Glutamatergic neuron (in vitro differentiated cells): ENCODE measurements around the gene ARL6IP4. TPM values are rescaled to one million over a fixed set of nuclear protein-coding genes. Genes with fewer than 3 reads are reported as not detected.
A peak's percentile ranks its signal among the peaks of the same experiment; 100 is the strongest.

Experiments used
- DNase-seq: peaks from one replicate; pipeline ENCODE4 v3.0.0; 2022
- H3K27ac Mint-ChIP-seq: one replicate; pipeline ENCODE4 v1.8.0; 2020; ENCODE audit warnings: mild to moderate bottlenecking, mixed read lengths, inconsistent platforms; ENCODE audit not compliant: unreplicated experiment
- H3K27me3 Mint-ChIP-seq: one replicate; pipeline ENCODE4 v1.8.0; 2020; ENCODE audit warnings: mild to moderate bottlenecking, moderate library complexity, mixed read lengths, inconsistent platforms; ENCODE audit not compliant: unreplicated experiment
- H3K36me3 Mint-ChIP-seq: one replicate; pipeline ENCODE4 v1.8.0; 2020; ENCODE audit warnings: mild to moderate bottlenecking, mixed read lengths, inconsistent platforms; ENCODE audit not compliant: unreplicated experiment
- H3K4me1 Mint-ChIP-seq: one replicate; pipeline ENCODE4 v1.8.0; 2020; ENCODE audit warnings: mild to moderate bottlenecking, low read depth, mixed read lengths, inconsistent platforms; ENCODE audit not compliant: unreplicated experiment
- H3K4me3 Mint-ChIP-seq: one replicate; pipeline ENCODE4 v1.8.0; 2020; ENCODE audit warnings: mild to moderate bottlenecking, mixed read lengths, inconsistent platforms; ENCODE audit not compliant: unreplicated experiment
- H3K9me3 Mint-ChIP-seq: one replicate; pipeline ENCODE4 v1.8.0; 2020; ENCODE audit warnings: mild to moderate bottlenecking, moderate library complexity, mixed read lengths, inconsistent platforms; ENCODE audit not compliant: unreplicated experiment
- total RNA-seq: library from RNA; stranded (reverse); fragmentation: NEBNext Ultra II Directional; extraction: Animal tissue kit (Norgen Biotek cat#: 25700); gene quantifications from one replicate; pipeline ENCODE4 v1.2.1, GENCODE V29; 2021; ENCODE audit not compliant: unreplicated experiment
- TF ChIP-seq, protein P1 (sequence below): fragments of 200-600 bp; sonication (generic); IDR thresholded peaks from one replicate; pipeline ENCODE4 v1.5.0; 2021; ENCODE audit not compliant: partially characterized antibody, unreplicated experiment

The ARL6IP4 gene
- total RNA-seq, 1 donor from 2014 or later = 122 TPM

- H3K4me1 Mint-ChIP-seq = no peaks in the 10 kb centered on the region
- H3K27ac Mint-ChIP-seq = no peak overlapping the region
- H3K4me3 Mint-ChIP-seq = no peak overlapping the region
- no peak for DNase-seq
- peaks cover 3% of the 10 kb centered on the region for H3K27me3 Mint-ChIP-seq
- TF ChIP-seq, protein P1, sequence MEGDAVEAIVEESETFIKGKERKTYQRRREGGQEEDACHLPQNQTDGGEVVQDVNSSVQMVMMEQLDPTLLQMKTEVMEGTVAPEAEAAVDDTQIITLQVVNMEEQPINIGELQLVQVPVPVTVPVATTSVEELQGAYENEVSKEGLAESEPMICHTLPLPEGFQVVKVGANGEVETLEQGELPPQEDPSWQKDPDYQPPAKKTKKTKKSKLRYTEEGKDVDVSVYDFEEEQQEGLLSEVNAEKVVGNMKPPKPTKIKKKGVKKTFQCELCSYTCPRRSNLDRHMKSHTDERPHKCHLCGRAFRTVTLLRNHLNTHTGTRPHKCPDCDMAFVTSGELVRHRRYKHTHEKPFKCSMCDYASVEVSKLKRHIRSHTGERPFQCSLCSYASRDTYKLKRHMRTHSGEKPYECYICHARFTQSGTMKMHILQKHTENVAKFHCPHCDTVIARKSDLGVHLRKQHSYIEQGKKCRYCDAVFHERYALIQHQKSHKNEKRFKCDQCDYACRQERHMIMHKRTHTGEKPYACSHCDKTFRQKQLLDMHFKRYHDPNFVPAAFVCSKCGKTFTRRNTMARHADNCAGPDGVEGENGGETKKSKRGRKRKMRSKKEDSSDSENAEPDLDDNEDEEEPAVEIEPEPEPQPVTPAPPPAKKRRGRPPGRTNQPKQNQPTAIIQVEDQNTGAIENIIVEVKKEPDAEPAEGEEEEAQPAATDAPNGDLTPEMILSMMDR = no peak
- no peaks in the 10 kb centered on the region for H3K36me3 Mint-ChIP-seq
- H3K9me3 Mint-ChIP-seq = peaks cover 2% of the 10 kb centered on the region
Measured at GRCh38 chr12:122949816-122950675, 30.4 kb upstream of the ARL6IP4 start.

- H3K27ac Mint-ChIP-seq = no peak overlapping the region
Measured at GRCh38 chr12:122951406-122951805, 29.1 kb upstream of the ARL6IP4 start.

DNA sequence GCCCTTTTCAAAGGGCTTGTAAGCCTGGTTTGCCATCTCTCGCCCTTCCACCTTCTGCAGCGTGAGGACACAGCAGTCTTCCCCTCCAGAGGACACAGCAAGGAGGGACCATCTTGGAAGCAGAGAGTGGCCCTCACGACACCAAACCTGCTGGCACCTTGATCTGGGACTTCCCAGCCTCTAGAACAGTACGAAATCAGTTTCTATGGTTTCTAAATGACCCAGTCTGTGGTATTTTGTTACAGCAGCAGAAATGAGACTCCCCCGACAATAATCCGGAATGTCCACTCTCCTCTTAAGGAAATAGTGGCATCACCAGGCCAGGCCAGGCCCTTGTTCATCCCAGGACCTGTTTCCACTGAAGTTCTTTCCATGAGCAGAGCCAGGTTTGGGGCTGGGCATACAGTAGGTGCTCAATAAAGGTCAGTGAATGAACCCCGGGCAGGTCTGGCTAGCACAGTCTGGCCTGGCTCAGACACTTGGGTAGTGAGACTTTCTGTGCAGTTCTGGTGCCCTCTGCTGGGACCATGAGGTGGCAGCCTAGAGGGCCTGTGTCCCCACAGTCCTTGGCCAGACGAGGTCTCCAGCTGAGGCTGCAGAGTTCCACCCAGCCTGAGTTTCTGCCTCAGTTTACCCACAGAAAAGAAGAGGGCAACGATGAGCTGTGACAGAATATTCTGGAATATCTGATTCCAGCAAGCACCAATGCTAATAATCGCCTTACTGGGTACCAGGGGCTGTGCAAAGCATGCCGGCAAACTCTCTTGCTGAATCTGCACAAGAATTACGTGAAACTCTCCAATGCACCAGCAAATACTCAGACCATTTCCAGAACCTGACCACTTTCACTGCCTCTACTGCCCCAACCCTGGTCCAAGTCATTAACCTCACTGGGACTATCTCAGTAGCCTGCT is 28.2 kb upstream of the ARL6IP4 start:
- H3K4me1 Mint-ChIP-seq = no peaks in the 10 kb centered on the region
- H3K36me3 Mint-ChIP-seq = no peaks in the 10 kb centered on the region
- peaks cover 3% of the 10 kb centered on the region for H3K27me3 Mint-ChIP-seq
- TF ChIP-seq, protein P1 = peak; percentile 59
- no peak overlapping the region for H3K4me3 Mint-ChIP-seq
- H3K9me3 Mint-ChIP-seq = peaks cover 2% of the 10 kb centered on the region
- no peak overlapping the region for H3K27ac Mint-ChIP-seq
- peak; percentile 78 for DNase-seq

More at GRCh38 chr12:122951406-122951805, 29.1 kb upstream of the ARL6IP4 start:
- H3K27me3 Mint-ChIP-seq = peaks cover 3% of the 10 kb centered on the region
- no peaks in the 10 kb centered on the region for H3K4me1 Mint-ChIP-seq
- no peak overlapping the region for H3K4me3 Mint-ChIP-seq
- TF ChIP-seq, protein P1 = no peak
- no peak for DNase-seq
- no peaks in the 10 kb centered on the region for H3K36me3 Mint-ChIP-seq
- peaks cover 4% of the 10 kb centered on the region for H3K9me3 Mint-ChIP-seq

GRCh38 chr12:122955156-122955555 is 25.3 kb upstream of the ARL6IP4 start:
- peaks cover 2% of the 10 kb centered on the region for H3K9me3 Mint-ChIP-seq
- TF ChIP-seq, protein P1 = no peak
- no peak overlapping the region for H3K4me3 Mint-ChIP-seq

GRCh38 chr12:122956035-122956434 is 24.4 kb upstream of the ARL6IP4 start:
- H3K4me1 Mint-ChIP-seq = no peaks in the 10 kb centered on the region
- DNase-seq = no peak
- H3K9me3 Mint-ChIP-seq = peaks cover 2% of the 10 kb centered on the region
- TF ChIP-seq, protein P1 = no peak
- H3K27me3 Mint-ChIP-seq = peaks cover 3% of the 10 kb centered on the region
- no peak overlapping the region for H3K4me3 Mint-ChIP-seq
- H3K27ac Mint-ChIP-seq = no peak overlapping the region
- no peaks in the 10 kb centered on the region for H3K36me3 Mint-ChIP-seq

More at GRCh38 chr12:122955156-122955555, 25.3 kb upstream of the ARL6IP4 start:
- Mint-ChIP-seq H3K36me3 (no peaks in the 10 kb centered on the region), H3K27me3 (peaks cover 3% of the 10 kb centered on the region), H3K4me1 (no peaks in the 10 kb centered on the region), H3K27ac (no peak overlapping the region)
- DNase-seq = no peak
